Osteoblast (primary cell): ENCODE results near the gene TCF4. TPM values are rescaled to one million over a fixed set of nuclear protein-coding genes. Genes with fewer than 3 reads are reported as not detected.
A peak's percentile ranks its signal among the peaks of the same experiment; 100 is the strongest.

Experiments used
- DNase-seq: peaks from one replicate; pipeline ENCODE4 v3.0.0; 2011; ENCODE audit warnings: low spot score, mixed read lengths; ENCODE audit not compliant: insufficient read length; ENCODE audit errors: missing footprints
- H2AFZ ChIP-seq: 2 replicates; pipeline ENCODE4 v1.6.0; 2011; ENCODE audit warnings: mild to moderate bottlenecking, low read length
- H3K27ac ChIP-seq: 2 replicates; pipeline ENCODE4 v1.5.1; 2011; ENCODE audit warnings: mild to moderate bottlenecking, low read depth, low read length, moderate library complexity
- H3K27me3 ChIP-seq: 2 replicates; pipeline ENCODE4 v1.6.0; 2012; ENCODE audit warnings: mild to moderate bottlenecking, control low read depth, inconsistent platforms, low read length, moderate library complexity; ENCODE audit not compliant: insufficient read depth
- H3K36me3 ChIP-seq: 2 replicates; pipeline ENCODE4 v1.5.1; 2011; ENCODE audit warnings: mild to moderate bottlenecking, low read length, control low read depth, moderate library complexity; ENCODE audit not compliant: insufficient read depth
- H3K4me1 ChIP-seq: 2 replicates; pipeline ENCODE4 v1.5.1; 2011; ENCODE audit warnings: mild to moderate bottlenecking, low read length, control low read depth, moderate library complexity; ENCODE audit not compliant: insufficient read depth
- H3K4me2 ChIP-seq: 2 replicates; pipeline ENCODE4 v1.6.0; 2011; ENCODE audit warnings: mild to moderate bottlenecking, low read length; ENCODE audit not compliant: insufficient read depth
- H3K4me3 ChIP-seq: fragments of 200-600 bp; sonication (generic); 3 replicates; pipeline ENCODE4 v1.5.1; 2012; ENCODE audit warnings: mild to moderate bottlenecking, low read length, inconsistent platforms; ENCODE audit not compliant: insufficient read depth
- H3K79me2 ChIP-seq: 2 replicates; pipeline ENCODE4 v1.6.0; 2012; ENCODE audit warnings: mild to moderate bottlenecking, low read length, control low read depth, inconsistent platforms; ENCODE audit not compliant: insufficient read depth
- H3K9me3 ChIP-seq: 2 replicates; pipeline ENCODE4 v1.5.1; 2011; ENCODE audit warnings: low read depth, low read length, control low read depth
- H4K20me1 ChIP-seq: 2 replicates; pipeline ENCODE4 v1.6.0; 2012; ENCODE audit warnings: mild to moderate bottlenecking, low read length, control low read depth; ENCODE audit not compliant: insufficient read depth
- CTCF ChIP-seq: IDR thresholded peaks from 2 replicates; pipeline ENCODE4 v1.5.1; 2011; ENCODE audit warnings: mild to moderate bottlenecking, low read depth, low read length, moderate library complexity; ENCODE audit errors: extremely low read depth
- total RNA-seq: library from RNA; depleted of rRNA; stranded (reverse); fragments of >200 nt; gene quantifications from 2 replicates; pipeline ENCODE4 v1.2.3, GENCODE V29; 2012

Gene TCF4
- total RNA-seq, 1 donor = 87.2 TPM

GRCh38 chr18:55515214-55515613 lies 72.8 kb downstream of the TCF4 start:
- peak overlapping the region; percentile 39 for H3K27ac ChIP-seq
- H3K79me2 ChIP-seq = peaks cover 31% of the 10 kb centered on the region
- peaks cover 24% of the 10 kb centered on the region for H3K4me1 ChIP-seq
- H3K36me3 ChIP-seq = no peaks in the 10 kb centered on the region
- no peak overlapping the region for H2AFZ ChIP-seq
- H3K9me3 ChIP-seq = no peaks in the 10 kb centered on the region
- no peak for DNase-seq
- no peak for TF ChIP-seq CTCF
- H3K4me3 ChIP-seq = no peak overlapping the region
- no peak overlapping the region for H3K4me2 ChIP-seq
- no peaks in the 10 kb centered on the region for H3K27me3 ChIP-seq
- no peaks in the 10 kb centered on the region for H4K20me1 ChIP-seq

GRCh38 chr18:55513161-55513560 lies 74.8 kb downstream of the TCF4 start:
- Histone ChIP-seq H2AFZ (no peak overlapping the region), H3K27ac (peak overlapping the region; percentile 40), H3K9me3 (no peaks in the 10 kb centered on the region), H3K4me1 (peaks cover 43% of the 10 kb centered on the region), H3K4me3 (no peak overlapping the region), H4K20me1 (no peaks in the 10 kb centered on the region), H3K27me3 (no peaks in the 10 kb centered on the region), H3K36me3 (no peaks in the 10 kb centered on the region), H3K79me2 (peaks cover 33% of the 10 kb centered on the region), H3K4me2 (no peak overlapping the region)
- TF ChIP-seq CTCF = no peak
- no peak for DNase-seq

GRCh38 chr18:55511277-55511676 lies 76.7 kb downstream of the TCF4 start:
- TF ChIP-seq CTCF = no peak
- H3K79me2 ChIP-seq = peaks cover 40% of the 10 kb centered on the region
- no peaks in the 10 kb centered on the region for H3K9me3 ChIP-seq
- no peaks in the 10 kb centered on the region for H3K27me3 ChIP-seq
- H3K27ac ChIP-seq = peak overlapping the region; percentile 97
- peak overlapping the region; percentile 85 for H3K4me2 ChIP-seq
- no peak overlapping the region for H3K4me3 ChIP-seq
- no peaks in the 10 kb centered on the region for H3K36me3 ChIP-seq
- peaks cover 43% of the 10 kb centered on the region for H3K4me1 ChIP-seq
- H2AFZ ChIP-seq = no peak overlapping the region
- no peak for DNase-seq
- H4K20me1 ChIP-seq = no peaks in the 10 kb centered on the region

- Histone ChIP-seq H3K27me3 (no peaks in the 10 kb centered on the region), H2AFZ (peak overlapping the region; percentile 78), H4K20me1 (no peaks in the 10 kb centered on the region), H3K4me1 (peaks cover 43% of the 10 kb centered on the region), H3K4me3 (peak overlapping the region; percentile 64), H3K9me3 (no peaks in the 10 kb centered on the region), H3K79me2 (peaks cover 44% of the 10 kb centered on the region), H3K36me3 (no peaks in the 10 kb centered on the region), H3K4me2 (peak overlapping the region; percentile 85), H3K27ac (peak overlapping the region; percentile 97)
- TF ChIP-seq CTCF = no peak
- DNase-seq = peak; percentile 23
These were observed 77.2 kb downstream of the TCF4 start for GRCh38 chr18:55510809-55511208.
